Esophagus squamous epithelium (tissue), 5 donors: ENCODE measurements around the gene CCDC30. TPM values are rescaled to one million over a fixed set of nuclear protein-coding genes. Genes with fewer than 3 reads are reported as not detected.
"Not testable (repeated sequence)": the region's sequence is repeated elsewhere in the genome, so short reads cannot be mapped to it uniquely, and the experiment has no call there.

Experiments
- DNase-seq: peaks from one replicate; lab custom pipeline; 2025; lab: John Stamatoyannopoulos, UW
- H3K27ac ChIP-seq, 4 donors: fragments of 200-600 bp; sonication (generic); one replicate each; pipeline ENCODE4 v1.5.1; 2016 to 2019; ENCODE audit warnings: mild to moderate bottlenecking in 1 of 4
- H3K27me3 ChIP-seq, 4 donors: fragments of 200-600 bp; sonication (generic); 1 replicate in 3 of 4; 2 replicates in 1 of 4; pipeline versions ENCODE4 v1.5.1 to v1.6.0; 2017 to 2021; ENCODE audit warnings: antibody characterized with exemption in 1 of 4
- H3K36me3 ChIP-seq, 3 donors: fragments of 200-600 bp; sonication (generic); one replicate each; pipeline ENCODE4 v1.5.1; 2016 to 2019
- H3K4me1 ChIP-seq, 3 donors: fragments of 200-600 bp; sonication (generic); one replicate each; pipeline ENCODE4 v1.5.1; 2017 to 2019
- H3K4me3 ChIP-seq, 4 donors: fragments of 200-600 bp; sonication (generic); 1 replicate in 3 of 4; 2 replicates in 1 of 4; pipeline ENCODE4 v1.5.1; 2016 to 2019; ENCODE audit warnings: mild to moderate bottlenecking in 2 of 4, moderate library complexity in 1 of 4
- H3K9me3 ChIP-seq, 3 donors: fragments of 200-600 bp; sonication (generic); one replicate each; pipeline ENCODE4 v1.5.1; 2016 to 2019
- POLR2A ChIP-seq, 4 donors: fragments of 450-650 bp; IDR thresholded peaks; one replicate each; pipeline ENCODE4 v1.6.1; 2017; ENCODE audit warnings: antibody characterized with exemption in 4 of 4, mild to moderate bottlenecking in 4 of 4, moderate library complexity in 3 of 4
- WGBS, 2 donors: methylation state at CpG; one replicate each; pipeline ENCODE4 v1.1.5; 2018; 5-methylcytosine and 5-hydroxymethylcytosine counted together
- intact Hi-C: fragments of 100-400 bp; cut with DNase I; formaldehyde crosslinking; loops from one replicate; pipeline ENCODE4 v1.15.0; 2022
- total RNA-seq, 4 donors: library from RNA; depleted of rRNA; stranded (reverse); fragments of >200 nt; gene quantifications; one replicate each; pipeline ENCODE4 v1.1.0, GENCODE V29; 2016
- TF ChIP-seq, protein P1 (sequence below), 6 experiments: fragments of 450-650 bp in 4 of 6; fragments of 200-600 bp in 2 of 6; sonication (generic) in 2 of 6; IDR thresholded peaks; one replicate each; pipeline ENCODE4 v1.5.1; 2016 to 2019; ENCODE audit warnings: antibody characterized with exemption in 6 of 6, mild to moderate bottlenecking in 4 of 6, moderate library complexity in 4 of 6
- donor health status: DM: yes; HTN: yes; CAD: no.

CCDC30 gene
- total RNA-seq, 4 donors from 2014 or later: 0.12 to 1.3 (median 0.42) TPM

DNA sequence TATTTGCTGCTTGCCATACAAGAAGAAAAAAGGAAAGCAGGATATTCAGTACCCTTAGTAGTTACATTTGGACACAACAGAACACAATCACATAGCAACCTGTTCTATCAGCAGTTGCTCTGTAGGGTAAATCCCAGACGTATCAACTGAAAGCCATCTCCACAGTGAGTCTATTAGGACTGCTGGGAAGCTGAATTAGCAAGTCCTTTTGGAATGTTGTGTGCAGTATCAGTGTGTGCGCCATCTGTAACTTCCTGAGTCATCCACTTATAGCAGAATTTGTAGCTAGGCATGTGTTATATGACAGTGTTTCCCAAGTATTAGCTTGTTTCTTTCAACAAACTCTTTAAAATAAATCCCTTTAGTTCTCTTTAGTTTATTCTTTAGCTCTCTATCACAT is 21.3 kb downstream of the CCDC30 start:
- TF ChIP-seq, protein P1, sequence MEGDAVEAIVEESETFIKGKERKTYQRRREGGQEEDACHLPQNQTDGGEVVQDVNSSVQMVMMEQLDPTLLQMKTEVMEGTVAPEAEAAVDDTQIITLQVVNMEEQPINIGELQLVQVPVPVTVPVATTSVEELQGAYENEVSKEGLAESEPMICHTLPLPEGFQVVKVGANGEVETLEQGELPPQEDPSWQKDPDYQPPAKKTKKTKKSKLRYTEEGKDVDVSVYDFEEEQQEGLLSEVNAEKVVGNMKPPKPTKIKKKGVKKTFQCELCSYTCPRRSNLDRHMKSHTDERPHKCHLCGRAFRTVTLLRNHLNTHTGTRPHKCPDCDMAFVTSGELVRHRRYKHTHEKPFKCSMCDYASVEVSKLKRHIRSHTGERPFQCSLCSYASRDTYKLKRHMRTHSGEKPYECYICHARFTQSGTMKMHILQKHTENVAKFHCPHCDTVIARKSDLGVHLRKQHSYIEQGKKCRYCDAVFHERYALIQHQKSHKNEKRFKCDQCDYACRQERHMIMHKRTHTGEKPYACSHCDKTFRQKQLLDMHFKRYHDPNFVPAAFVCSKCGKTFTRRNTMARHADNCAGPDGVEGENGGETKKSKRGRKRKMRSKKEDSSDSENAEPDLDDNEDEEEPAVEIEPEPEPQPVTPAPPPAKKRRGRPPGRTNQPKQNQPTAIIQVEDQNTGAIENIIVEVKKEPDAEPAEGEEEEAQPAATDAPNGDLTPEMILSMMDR (IDR thresholded peaks at IDR 0.05): no peak
- no peak for TF ChIP-seq POLR2A (IDR thresholded peaks at IDR 0.05)
- Histone ChIP-seq H3K36me3 (peaks cover 0 to 7% (median 0%) of the 10 kb centered on the region in 3 donors), H3K9me3 (no peaks in the 10 kb centered on the region), H3K27me3 (no peaks in the 10 kb centered on the region), H3K4me3 (no peak overlapping the region), H3K4me1 (no peaks in the 10 kb centered on the region), H3K27ac (no peak overlapping the region)
- 64 to 69% methylated on average over 2 of the region's 2 CpGs for WGBS, 2 donors
- intact Hi-C loops: no loop called here
- DNase-seq: no peak

DNA sequence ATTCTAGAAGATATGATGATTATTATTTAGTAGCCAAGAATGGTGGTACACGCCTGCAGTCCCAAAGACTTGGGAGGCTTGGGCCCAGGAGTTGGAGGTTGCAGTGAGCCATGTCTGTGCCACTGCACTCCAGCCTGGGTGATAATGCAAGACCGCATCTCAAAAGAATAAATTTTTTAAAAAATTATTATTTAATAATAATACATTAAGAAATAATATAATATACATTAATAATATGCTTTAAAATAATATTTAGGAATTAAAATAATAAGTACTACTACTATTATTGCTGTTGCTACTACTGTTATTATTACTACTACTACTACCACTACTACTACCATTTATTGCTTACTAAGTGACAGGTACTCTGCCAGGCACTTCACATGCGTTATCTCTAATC is 27.2 kb downstream of the CCDC30 start:
- Histone ChIP-seq H3K36me3 (peaks cover 0 to 10% (median 0%) of the 10 kb centered on the region in 3 donors), H3K9me3 (no peaks in the 10 kb centered on the region), H3K4me3 (no peak overlapping the region), H3K27me3 (no peaks in the 10 kb centered on the region), H3K4me1 (no peaks in the 10 kb centered on the region), H3K27ac (no peak overlapping the region)
- no peak for TF ChIP-seq POLR2A (IDR thresholded peaks at IDR 0.05)
- TF ChIP-seq, protein P1 (IDR thresholded peaks at IDR 0.05): no peak
- DNase-seq: no peak
- intact Hi-C loops: no loop called here
- WGBS, 2 donors: 92 to 96% methylated on average over 3 of the region's 3 CpGs

DNA sequence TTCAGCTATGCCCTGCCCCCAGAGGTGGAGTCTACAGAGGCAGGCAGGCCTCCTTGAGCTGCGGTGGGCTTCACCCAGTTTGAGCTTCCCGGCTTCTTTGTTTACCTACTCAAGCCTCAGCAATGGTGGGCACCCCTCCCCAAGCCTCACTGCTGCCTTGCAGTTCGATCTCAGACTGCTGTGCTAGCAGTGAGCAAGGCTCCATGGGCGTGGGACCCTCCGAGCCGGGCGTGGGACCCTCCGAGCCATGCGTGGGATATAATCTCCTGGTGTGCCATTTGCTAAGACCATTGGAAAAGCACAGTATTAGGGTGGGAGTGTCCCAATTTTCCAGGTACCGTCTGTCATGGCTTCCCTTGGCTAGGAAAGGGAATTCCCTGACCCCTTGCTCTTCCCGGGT is 38.9 kb downstream of the CCDC30 start:
- Histone ChIP-seq H3K36me3 (peaks cover 0 to 43% (median 0%) of the 10 kb centered on the region in 3 donors), H3K9me3 (peaks cover 0 to 52% (median 27%) of the 10 kb centered on the region in 3 donors)
- H3K4me3 ChIP-seq, intact Hi-C loops, DNase-seq, H3K27ac ChIP-seq, H3K27me3 ChIP-seq, H3K4me1 ChIP-seq: not testable (repeated sequence)
- 91 to 95% methylated on average over 3 to 7 of the region's 11 CpGs for WGBS, 2 donors

DNA sequence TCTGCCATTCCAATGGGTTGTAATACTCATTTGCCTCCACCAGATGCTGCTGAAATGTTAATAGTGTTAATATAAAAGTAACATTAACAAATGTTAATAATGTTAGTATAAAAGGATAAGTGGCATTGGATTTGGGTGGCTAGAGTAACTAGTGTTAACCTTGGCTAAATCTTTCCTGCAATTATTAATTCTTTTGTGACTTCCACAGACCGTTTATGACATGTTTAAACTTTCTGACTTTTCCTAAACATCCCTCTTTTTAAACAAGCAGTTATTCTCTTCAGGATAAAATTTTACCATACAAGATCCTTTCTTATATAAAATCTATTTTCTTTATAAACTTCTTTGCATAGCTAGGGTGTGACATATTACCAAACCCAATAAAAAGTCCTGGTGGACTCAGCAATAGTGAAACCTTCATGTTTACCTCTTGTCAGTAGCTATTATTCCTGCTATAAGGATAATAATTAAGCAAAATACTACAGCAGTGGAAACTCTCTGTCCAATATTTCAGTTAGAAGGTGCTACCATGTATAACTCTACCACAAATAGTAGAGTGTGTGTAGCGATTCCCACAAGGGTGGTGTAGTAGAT is 41.5 kb downstream of the CCDC30 start:
- TF ChIP-seq, protein P1 (IDR thresholded peaks at IDR 0.05): peak in 1 of 6 experiments; percentile 11
- TF ChIP-seq POLR2A (IDR thresholded peaks at IDR 0.05): no peak
- H3K27me3 ChIP-seq: no peaks in the 10 kb centered on the region
- H3K27ac ChIP-seq: no peak overlapping the region
- 91 to 93% methylated on average over 2 of the region's 2 CpGs for WGBS, 2 donors
- intact Hi-C loops: no loop called here
- peaks cover 0 to 49% (median 0%) of the 10 kb centered on the region in 3 donors for H3K36me3 ChIP-seq
- no peaks in the 10 kb centered on the region for H3K4me1 ChIP-seq
- H3K9me3 ChIP-seq: peaks cover 0 to 78% (median 29%) of the 10 kb centered on the region in 3 donors
- H3K4me3 ChIP-seq: no peak overlapping the region
- DNase-seq: no peak

DNA sequence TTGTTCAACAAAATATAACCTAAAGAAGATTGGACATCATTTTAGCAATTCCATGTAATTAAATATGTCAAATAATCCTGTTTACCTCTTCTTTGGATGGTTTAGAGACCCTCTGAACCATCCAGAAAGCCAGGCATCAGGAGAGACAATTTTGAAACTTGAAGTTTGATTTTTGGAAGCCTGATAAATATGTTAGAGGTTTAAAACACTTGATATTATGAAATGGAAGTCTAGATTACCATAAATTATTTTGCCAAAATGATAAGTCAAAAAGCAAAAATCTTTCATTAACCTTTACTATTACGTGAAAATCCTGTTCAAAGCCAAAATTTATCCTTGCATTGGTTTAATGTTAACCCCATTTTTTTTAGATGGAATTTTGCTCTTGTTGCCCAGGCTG is 43.5 kb downstream of the CCDC30 start:
- TF ChIP-seq, protein P1 (IDR thresholded peaks at IDR 0.05): no peak
- TF ChIP-seq POLR2A (IDR thresholded peaks at IDR 0.05): no peak
- no peaks in the 10 kb centered on the region for H3K27me3 ChIP-seq
- peaks cover 0 to 98% (median 38%) of the 10 kb centered on the region in 3 donors for H3K9me3 ChIP-seq
- intact Hi-C loops: no loop called here
- H3K27ac ChIP-seq: no peak overlapping the region
- H3K4me1 ChIP-seq: no peaks in the 10 kb centered on the region
- 78 to 79% methylated on average over 1 of the region's 1 CpG for WGBS, 2 donors
- DNase-seq: no peak
- H3K4me3 ChIP-seq: no peak overlapping the region
- H3K36me3 ChIP-seq: peaks cover 0 to 54% (median 0%) of the 10 kb centered on the region in 3 donors
